ENCODE measurements around the gene PLIN3.
A peak's percentile ranks its signal among the peaks of the same experiment; 100 is the strongest.
"Not testable (repeated sequence)": the region's sequence is repeated elsewhere in the genome, so short reads cannot be mapped to it uniquely, and the experiment has no call there.

Gene PLIN3

GRCh38 chr19:4867534-4868285 lies at the start of gene PLIN3:
Gene PLIN3, minus strand, starts transcription at chr19:4867667. Its CDS starts 6,273 bp downstream, at chr19:4861394.
- DNase-seq, result peak; percentile 97 to 98

- peak; percentile 30 to 33 for DNase-seq
These were observed 49.0 kb upstream of the PLIN3 start for GRCh38 chr19:4916292-4917082.

GRCh38 chr19:4914736-4915501 lies 47.5 kb upstream of the PLIN3 start:
- peak; percentile 68 to 75 for DNase-seq

GRCh38 chr19:4913996-4914735 lies 46.7 kb upstream of the PLIN3 start:
- peak; percentile 56 to 62 for DNase-seq

GRCh38 chr19:4911786-4912672 lies 44.6 kb upstream of the PLIN3 start:
- peak; percentile 74 to 83 for DNase-seq

GRCh38 chr19:4911314-4911713 lies 43.8 kb upstream of the PLIN3 start:
- no peak for DNase-seq

GRCh38 chr19:4910594-4911281 lies 43.3 kb upstream of the PLIN3 start:
- peak; percentile 26 to 42 for DNase-seq

- peak; percentile 96 to 97 for DNase-seq
These were observed 42.6 kb upstream of the PLIN3 start for GRCh38 chr19:4909897-4910593.

GRCh38 chr19:4909156-4909896 lies 41.9 kb upstream of the PLIN3 start, which contains the start of gene UHRF1:
Gene UHRF1, plus strand, starts transcription at chr19:4909501. Its CDS starts 1,385 bp downstream, at chr19:4910886.
- DNase-seq, result peak; percentile 81 to 86

GRCh38 chr19:4908781-4909155 lies 41.3 kb upstream of the PLIN3 start:
- no peak for DNase-seq

- no peak for DNase-seq
These were observed 40.9 kb upstream of the PLIN3 start for GRCh38 chr19:4908360-4908759.

GRCh38 chr19:4906963-4907362 lies 39.5 kb upstream of the PLIN3 start:
- DNase-seq, result no peak

- DNase-seq, result no peak
These were observed 37.0 kb upstream of the PLIN3 start for GRCh38 chr19:4904481-4904880.

- no peak for DNase-seq
These were observed 35.3 kb upstream of the PLIN3 start, which contains the start of gene ARRDC5 for GRCh38 chr19:4902796-4903195. Gene ARRDC5, minus strand, starts transcription at chr19:4902896. Its CDS starts 71 bp downstream, at chr19:4902825.

- DNase-seq, result not testable (repeated sequence)
These were observed 33.4 kb upstream of the PLIN3 start for GRCh38 chr19:4900879-4901278.

GRCh38 chr19:4897146-4897545 lies 29.7 kb upstream of the PLIN3 start:
- no peak for DNase-seq

- no peak for DNase-seq
These were observed 28.9 kb upstream of the PLIN3 start for GRCh38 chr19:4896372-4896771.

GRCh38 chr19:4892962-4893361 lies 25.5 kb upstream of the PLIN3 start:
- DNase-seq, result not testable (repeated sequence)

GRCh38 chr19:4891066-4891465 lies 23.6 kb upstream of the PLIN3 start:
- DNase-seq, result no peak

All from activated CD4-positive, alpha-beta T cell treated with anti-CD3 and anti-CD28 coated beads, Interleukin-2, amount 50 U/mL, for 48 hours (primary cell).